Glomerular visceral epithelial cell (primary cell): Measurements from ENCODE around the gene ITGB8.
"Not testable (repeated sequence)": the region's sequence is repeated elsewhere in the genome, so short reads cannot be mapped to it uniquely, and the experiment has no call there.

Experiments
- DNase-seq: peaks from one replicate; pipeline ENCODE4 v3.0.0-alpha.2; 2016; ENCODE audit errors: extremely low spot score

ITGB8 gene

GRCh38 chr7:20381406-20382034 is 50.8 kb downstream of the ITGB8 start:
- no peak for DNase-seq

- no peak for DNase-seq
These were observed 52.7 kb downstream of the ITGB8 start for GRCh38 chr7:20383351-20383750.

DNA sequence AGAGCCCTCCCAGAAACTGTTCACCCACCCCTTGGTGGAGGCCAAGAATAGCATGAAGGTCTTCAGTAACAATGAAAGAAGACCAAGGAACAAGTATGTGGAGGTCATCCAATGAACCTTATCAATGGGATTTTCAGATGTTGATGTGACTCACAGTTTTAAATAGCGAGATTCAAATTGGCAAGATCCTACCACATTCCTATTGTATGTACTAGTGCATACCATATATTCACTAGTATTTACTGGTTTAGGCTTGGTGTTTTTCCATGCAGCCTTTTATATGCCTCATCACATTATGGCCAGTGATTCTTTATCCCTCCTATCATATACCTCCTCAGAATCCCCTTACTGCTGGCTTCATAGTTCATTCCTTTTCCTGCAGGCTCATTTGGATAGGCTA is 54.4 kb downstream of the ITGB8 start:
- peak; percentile 24 for DNase-seq

DNA sequence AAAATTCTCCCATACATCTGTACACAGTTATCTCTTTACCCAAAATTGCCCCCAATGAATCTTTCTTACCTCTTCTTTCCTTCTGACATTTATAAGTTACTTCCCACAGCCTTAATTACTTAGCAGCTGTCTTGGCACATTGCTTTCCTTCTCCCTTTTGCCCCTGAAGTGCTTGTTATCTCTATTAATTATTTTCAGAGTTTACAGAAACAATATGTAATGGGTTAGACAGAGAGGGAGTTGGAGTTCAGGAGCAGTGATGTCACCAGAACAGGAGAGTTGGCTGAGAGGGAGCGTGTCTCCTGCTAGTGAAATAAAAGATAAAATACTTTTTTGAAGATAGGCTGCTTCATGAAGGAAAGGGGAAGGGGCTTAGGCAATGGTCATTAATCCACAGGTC is 57.4 kb downstream of the ITGB8 start:
- no peak for DNase-seq

DNA sequence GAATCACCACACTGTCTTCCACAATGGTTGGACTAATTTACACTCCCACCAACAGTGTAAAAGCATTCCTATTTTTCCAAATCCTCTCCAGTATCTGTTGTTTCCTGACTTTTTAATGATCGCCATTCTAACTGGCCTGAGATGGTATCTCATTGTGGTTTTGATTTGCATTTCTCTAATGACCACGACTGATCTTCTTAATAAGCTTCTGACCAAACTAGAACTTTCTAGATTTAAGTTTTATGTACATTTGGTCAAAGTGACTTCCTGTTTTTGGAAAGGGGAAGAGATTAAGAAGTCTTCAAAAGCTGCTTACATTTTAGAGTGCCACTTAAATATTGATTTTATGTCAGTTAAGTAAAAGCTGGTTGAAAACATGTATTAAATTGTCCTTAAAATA is 58.5 kb downstream of the ITGB8 start:
- DNase-seq, result not testable (repeated sequence)

GRCh38 chr7:20393021-20393610 is 62.4 kb downstream of the ITGB8 start:
- peak; percentile 14 for DNase-seq

- DNase-seq, result no peak
These were observed 62.9 kb downstream of the ITGB8 start for GRCh38 chr7:20393616-20394015.

- DNase-seq, result no peak
These were observed 63.6 kb downstream of the ITGB8 start for GRCh38 chr7:20394284-20394683.

- no peak for DNase-seq
These were observed 64.4 kb downstream of the ITGB8 start for GRCh38 chr7:20395104-20395503.

GRCh38 chr7:20395511-20395910 is 64.8 kb downstream of the ITGB8 start:
- DNase-seq, result no peak

- no peak for DNase-seq
These were observed 68.8 kb downstream of the ITGB8 start for GRCh38 chr7:20399521-20399920.

DNA sequence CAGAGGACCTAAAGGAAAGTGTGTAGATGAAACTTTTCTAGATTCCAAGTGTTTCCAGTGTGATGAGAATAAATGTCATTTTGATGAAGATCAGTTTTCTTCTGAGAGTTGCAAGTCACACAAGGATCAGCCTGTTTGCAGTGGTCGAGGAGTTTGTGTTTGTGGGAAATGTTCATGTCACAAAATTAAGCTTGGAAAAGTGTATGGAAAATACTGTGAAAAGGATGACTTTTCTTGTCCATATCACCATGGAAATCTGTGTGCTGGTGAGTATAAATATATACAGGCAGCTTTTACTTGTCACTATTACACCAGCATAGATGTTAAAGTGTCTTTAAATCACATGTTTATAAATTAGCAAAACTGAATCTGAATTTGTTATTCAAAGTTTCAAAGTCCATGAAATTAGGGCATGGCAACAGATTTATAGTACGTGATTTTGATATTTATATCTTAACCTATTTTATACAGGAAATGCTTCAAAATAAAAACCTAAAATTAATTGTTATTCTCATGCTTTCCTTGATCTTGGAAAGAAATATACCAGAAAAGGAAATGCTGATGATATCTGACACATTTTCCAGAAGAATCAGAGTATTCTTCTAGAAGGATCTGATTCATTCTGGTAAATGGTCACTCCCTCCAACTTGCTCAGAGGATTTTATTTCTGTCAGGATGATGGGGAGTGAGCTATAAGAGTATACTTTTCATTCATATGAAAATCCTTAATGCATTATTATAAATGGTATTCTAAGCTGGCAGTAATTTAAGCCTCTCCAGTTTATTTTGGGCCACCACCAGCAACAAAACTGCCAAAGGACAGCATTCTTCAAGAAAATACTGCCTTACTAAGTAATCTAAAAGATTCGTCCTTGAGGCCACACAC is 71.4 kb downstream of the ITGB8 start:
- DNase-seq, result no peak

DNA sequence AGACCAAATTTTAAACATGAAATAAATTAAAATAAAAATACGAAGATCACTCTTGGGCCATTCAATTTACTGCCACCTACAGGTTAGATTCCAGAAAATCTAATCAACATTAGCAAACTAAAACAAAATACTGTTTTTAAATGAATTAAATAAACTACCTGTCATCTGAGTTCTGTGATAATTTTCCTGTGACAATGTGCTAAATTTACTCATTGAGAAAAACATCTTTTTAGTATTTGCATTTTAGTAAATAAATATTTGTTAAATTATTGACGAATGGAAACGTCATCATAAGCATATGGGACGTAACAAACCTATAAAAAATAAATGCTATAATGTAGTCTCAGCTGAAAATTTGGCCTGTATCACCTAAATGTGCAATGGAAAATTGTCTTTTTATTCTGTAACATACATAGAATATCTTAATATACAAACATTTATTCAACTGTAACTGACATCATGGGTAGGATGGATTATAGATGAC is 72.1 kb downstream of the ITGB8 start:
- DNase-seq, result no peak

DNA sequence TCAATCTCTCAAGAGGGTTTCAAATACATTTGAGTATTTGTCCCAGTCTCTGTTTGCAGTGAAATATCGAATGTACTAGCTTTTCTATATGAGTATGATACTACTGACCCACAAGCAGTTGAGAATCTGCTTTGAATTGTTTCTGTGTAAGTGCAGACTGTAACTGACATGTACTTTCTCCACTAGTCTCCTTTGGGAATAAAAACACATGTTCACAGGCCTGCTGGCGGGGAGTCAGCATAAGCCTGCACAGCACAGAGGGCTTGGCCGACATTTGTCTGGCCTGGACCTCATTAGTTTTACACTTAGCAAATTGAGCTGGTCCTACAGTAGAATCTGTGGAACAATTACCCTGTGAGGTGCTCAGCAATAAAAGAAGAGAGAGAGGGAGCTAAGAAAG is 72.6 kb downstream of the ITGB8 start:
- no peak for DNase-seq

- DNase-seq, result no peak
These were observed 73.6 kb downstream of the ITGB8 start for GRCh38 chr7:20404320-20404719.

GRCh38 chr7:20407585-20408466 is 77.1 kb downstream of the ITGB8 start:
- no peak for DNase-seq

DNA sequence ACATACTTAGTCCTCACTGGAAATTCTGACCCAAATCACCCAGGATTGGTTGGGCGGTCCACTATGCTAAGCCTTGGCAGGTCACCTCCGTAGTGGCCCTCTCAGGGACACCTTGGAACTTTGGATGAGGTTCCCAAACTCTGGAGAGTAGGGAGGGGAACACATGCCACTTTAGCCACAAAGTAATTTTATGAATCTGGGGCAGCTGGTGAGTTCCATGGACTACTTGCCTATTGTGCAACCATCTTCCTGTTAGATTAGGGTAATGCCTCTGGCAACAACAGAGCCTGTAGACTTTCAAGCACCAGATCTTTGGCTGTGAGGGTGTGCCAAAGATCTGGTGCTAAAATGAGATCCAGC is 77.7 kb downstream of the ITGB8 start:
- DNase-seq, result no peak

DNA sequence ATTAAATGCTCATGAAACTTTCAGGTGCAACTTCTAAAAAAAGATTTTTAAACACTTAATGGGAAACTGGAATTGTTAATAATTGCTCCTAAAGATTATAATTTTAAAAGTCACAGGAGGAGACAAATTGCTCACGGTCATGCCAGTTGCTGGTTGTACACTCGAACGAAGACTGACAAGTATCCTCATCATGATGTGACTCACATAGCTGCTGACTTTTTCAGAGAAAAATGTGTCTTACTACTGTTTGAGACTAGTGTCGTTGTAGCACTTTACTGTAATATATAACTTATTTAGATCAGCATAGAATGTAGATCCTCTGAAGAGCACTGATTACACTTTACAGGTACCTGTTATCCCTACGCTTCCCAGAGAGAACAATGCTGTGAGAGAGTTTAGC is 79.3 kb downstream of the ITGB8 start:
- no peak for DNase-seq

DNA sequence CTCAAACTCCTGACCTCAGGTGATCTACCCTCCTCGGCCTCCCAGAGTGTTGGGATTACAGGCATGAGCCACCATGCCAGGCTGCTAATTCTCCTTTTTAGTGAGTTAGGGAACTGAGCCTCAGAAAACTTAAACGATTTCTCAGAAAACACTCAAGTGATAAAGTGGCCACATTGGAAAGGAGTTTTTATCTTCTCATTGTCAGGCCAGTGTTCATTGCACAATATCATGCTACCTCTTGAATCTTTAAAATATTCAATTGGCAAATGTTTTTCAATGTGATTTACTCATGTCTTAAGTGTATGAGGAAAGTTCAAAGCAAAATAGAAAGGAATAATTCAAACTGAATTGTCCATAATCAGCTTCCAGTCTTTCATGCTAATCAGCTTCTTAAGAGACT is 80.7 kb downstream of the ITGB8 start:
- DNase-seq, result no peak

DNA sequence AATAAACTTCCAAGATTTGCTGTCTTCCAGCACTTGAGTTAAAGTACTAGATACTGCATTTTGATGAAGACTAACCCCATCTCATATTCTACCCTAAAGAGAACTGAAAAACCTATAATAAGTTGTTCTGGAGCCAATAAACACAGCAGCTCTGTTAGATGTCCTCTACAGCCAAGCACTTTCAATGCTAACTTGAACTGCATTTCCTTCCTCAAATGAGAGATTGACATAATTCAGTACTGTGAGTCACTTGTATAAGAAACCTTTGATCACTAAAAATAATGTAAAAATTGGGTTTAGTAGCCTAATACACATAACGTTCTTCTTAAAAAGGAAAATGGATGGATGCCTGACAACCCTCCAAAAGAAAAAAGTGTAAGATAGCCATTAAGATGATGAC is 81.3 kb downstream of the ITGB8 start:
- no peak for DNase-seq

DNA sequence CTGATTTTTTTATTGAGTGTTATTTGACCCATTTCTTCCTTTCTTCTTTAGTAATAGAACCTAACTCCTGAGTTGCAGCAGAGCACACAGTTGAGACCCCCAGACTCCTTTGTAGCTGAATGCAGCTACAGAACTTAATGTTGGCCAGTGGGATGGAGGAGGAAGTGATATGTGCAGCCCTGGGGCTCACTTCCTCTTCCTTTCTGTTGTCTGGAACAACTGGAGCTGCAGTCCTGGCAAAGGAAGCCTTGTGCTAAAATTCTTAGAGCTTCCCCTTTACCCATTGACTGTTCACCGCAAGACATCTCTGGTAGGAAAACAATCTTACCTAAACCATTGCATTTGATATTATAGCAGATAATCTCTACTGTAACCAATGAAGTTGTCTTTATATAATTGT is 86.6 kb downstream of the ITGB8 start:
- DNase-seq, result no peak
